Measurements from ENCODE around the gene MYH9.

Gene MYH9

GRCh38 chr22:36336246-36337182 is 51.3 kb downstream of the MYH9 start:
- H3K4me3 Mint-ChIP-seq = peak overlapping the region; percentile 87 to 92
- H3K36me3 Mint-ChIP-seq (ENCODE audit: insufficient read depth) = peaks cover 98% of the 10 kb centered on the region
- H3K27ac Mint-ChIP-seq = peak overlapping the region; percentile 96 to 99
- no peak for DNase-seq
- H3K27me3 Mint-ChIP-seq = no peaks in the 10 kb centered on the region
- H3K4me1 Mint-ChIP-seq (ENCODE audit: low read depth in 2 of 2) = peaks cover 72 to 85% of the 10 kb centered on the region in 2 donors
- no peak for ATAC-seq (replicated peaks)
- H3K9me3 Mint-ChIP-seq = no peaks in the 10 kb centered on the region

DNA sequence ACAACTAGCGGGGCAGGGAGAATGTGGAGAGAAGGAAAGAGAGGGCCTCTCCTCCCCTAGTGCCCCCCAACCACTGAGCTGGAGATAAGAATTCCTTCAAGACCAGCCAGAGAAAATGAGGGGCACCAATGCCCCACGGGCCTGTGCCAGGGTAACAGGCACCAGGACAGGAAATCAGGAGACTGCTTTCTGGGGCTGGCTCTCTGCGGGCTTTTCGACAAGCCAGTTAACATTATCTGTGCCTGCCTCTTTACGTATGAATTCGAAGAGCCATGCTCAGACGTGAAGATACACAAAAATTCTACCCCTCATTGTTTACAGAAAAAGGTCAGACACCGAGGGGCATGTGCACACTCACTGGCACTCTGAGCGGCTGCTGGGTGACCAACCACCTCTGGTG is 52.1 kb downstream of the MYH9 start:
- no peak for ATAC-seq (replicated peaks)
- H3K9me3 Mint-ChIP-seq = no peaks in the 10 kb centered on the region
- DNase-seq = no peak
- H3K27me3 Mint-ChIP-seq = no peaks in the 10 kb centered on the region
- H3K27ac Mint-ChIP-seq = peak overlapping the region; percentile 96 to 99
- peaks cover 98% of the 10 kb centered on the region for H3K36me3 Mint-ChIP-seq (ENCODE audit: insufficient read depth)
- H3K4me3 Mint-ChIP-seq = peak overlapping the region; percentile 87 to 92
- peaks cover 77 to 85% of the 10 kb centered on the region in 2 donors for H3K4me1 Mint-ChIP-seq (ENCODE audit: low read depth in 2 of 2)

- H3K4me1 Mint-ChIP-seq (ENCODE audit: low read depth in 2 of 2) = peaks cover 81 to 89% of the 10 kb centered on the region in 2 donors
- H3K9me3 Mint-ChIP-seq = no peaks in the 10 kb centered on the region
- no peaks in the 10 kb centered on the region for H3K27me3 Mint-ChIP-seq
- peak overlapping the region; percentile 96 to 99 for H3K27ac Mint-ChIP-seq
- peak; percentile 2 for ATAC-seq (replicated peaks)
- H3K36me3 Mint-ChIP-seq (ENCODE audit: insufficient read depth) = peaks cover 99% of the 10 kb centered on the region
- H3K4me3 Mint-ChIP-seq = peak overlapping the region; percentile 87 to 92
- no peak for DNase-seq
These were observed 52.8 kb downstream of the MYH9 start for GRCh38 chr22:36334821-36335603.

DNA sequence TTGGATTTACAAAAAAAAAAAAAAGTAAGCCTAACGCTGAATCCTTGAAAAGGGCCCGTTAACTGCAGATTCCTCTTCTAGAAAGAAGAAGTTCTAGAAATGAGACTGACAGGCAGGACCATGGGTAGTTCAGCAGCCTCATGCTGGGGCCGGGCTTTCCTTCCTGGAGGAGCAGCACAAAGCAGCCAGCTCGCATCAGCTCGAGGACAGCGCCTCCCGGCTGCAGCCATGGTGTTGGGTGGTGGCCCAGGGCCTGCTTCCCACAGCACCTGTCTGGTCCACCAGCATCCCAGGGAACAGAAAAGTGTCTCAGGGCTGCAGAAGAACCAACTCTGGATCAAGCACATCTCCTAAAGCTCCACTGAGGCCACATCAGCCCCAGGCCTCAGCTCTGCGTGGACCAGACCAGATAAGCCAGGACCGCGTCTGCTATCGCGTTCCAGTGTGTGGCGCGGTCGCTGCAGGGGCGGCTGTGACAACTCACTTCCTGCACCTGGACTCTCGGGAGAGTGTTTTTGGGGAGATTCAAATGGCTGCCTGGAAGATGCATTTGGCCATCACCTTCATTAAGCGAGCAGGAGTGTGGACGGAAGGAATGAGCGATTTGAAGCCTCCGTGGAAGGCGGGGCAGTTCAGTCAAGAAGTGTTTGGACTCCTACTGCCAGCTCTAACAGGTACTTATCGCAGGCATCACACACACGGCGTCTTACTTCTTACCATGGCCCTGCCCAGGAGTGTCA is 53.5 kb downstream of the MYH9 start:
- no peak for DNase-seq

DNA sequence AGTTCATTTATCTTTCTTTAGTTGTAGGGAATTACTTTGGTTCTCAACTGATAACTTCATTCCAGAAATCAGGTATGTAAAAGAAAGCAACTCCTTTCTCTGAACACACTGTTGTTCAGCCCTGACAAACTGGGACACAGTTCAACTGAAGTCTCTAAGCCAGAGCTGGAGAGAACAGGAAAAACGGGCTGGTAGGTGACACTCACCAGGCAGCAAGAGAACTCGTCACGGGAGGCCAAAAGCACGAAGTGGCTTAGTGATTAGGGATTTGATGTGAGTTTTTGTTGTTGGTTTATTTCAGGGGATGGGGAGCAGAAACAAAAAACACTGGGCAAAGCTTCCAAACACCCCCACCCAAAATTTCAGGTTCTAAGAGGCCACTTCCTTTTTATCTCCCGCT is 54.1 kb downstream of the MYH9 start:
- Mint-ChIP-seq H3K27me3 (no peaks in the 10 kb centered on the region), H3K36me3 (ENCODE audit: insufficient read depth) (peaks cover 100% of the 10 kb centered on the region), H3K27ac (peak overlapping the region; percentile 96 to 99), H3K9me3 (no peaks in the 10 kb centered on the region), H3K4me3 (peak overlapping the region; percentile 87 to 92), H3K4me1 (ENCODE audit: low read depth in 2 of 2) (peaks cover 84 to 89% of the 10 kb centered on the region in 2 donors)
- ATAC-seq (replicated peaks) (no peak), DNase-seq (no peak)

More for the DNA sequence above, 53.5 kb downstream of the MYH9 start:
- H3K4me1 Mint-ChIP-seq (ENCODE audit: low read depth in 2 of 2) = peaks cover 82 to 89% of the 10 kb centered on the region in 2 donors
- no peaks in the 10 kb centered on the region for H3K27me3 Mint-ChIP-seq
- H3K4me3 Mint-ChIP-seq = peak overlapping the region; percentile 87 to 92
- peaks cover 100% of the 10 kb centered on the region for H3K36me3 Mint-ChIP-seq (ENCODE audit: insufficient read depth)
- ATAC-seq (replicated peaks) = no peak
- H3K27ac Mint-ChIP-seq = peak overlapping the region; percentile 96 to 99
- H3K9me3 Mint-ChIP-seq = no peaks in the 10 kb centered on the region

DNA sequence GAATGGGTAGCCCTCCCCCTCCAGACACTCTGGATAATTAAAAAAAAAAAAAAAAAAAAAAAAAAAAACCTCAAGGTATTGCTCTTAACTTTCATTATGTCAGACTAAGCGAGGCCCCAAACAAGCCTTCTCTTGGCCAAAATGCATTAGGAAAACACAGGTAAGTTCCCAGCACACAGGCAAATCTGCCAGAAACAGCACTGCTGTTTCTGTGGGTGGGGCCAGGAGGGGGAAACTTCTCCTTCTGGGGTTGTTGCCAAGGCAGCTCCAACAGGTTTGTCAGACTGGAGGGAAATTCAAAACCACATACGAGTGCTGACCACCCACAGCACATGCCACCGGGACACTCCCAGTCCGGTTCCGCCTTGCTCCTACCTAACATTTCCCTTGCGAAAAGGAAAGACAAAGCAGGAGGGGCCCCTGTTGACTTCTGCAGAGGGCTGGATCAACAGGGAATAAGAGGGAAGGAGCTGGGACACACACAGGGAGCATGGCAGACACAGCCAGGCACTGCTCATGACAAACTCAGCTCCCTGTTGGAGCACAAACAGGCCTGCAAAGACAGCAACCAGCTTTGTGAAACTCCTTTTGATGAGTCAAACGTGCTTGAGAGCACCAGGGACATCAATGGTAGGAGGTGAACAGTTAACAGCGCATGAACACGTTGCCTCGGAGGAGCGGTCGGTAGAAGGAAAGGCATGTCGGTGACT is 55.0 kb downstream of the MYH9 start:
- Mint-ChIP-seq H3K9me3 (no peaks in the 10 kb centered on the region), H3K36me3 (ENCODE audit: insufficient read depth) (peaks cover 100% of the 10 kb centered on the region), H3K4me1 (ENCODE audit: low read depth in 2 of 2) (peaks cover 90 to 96% of the 10 kb centered on the region in 2 donors), H3K27ac (peak overlapping the region; percentile 96 to 99), H3K4me3 (peak overlapping the region; percentile 87 to 92), H3K27me3 (no peaks in the 10 kb centered on the region)
- DNase-seq (no peak), ATAC-seq (replicated peaks) (no peak)

DNA sequence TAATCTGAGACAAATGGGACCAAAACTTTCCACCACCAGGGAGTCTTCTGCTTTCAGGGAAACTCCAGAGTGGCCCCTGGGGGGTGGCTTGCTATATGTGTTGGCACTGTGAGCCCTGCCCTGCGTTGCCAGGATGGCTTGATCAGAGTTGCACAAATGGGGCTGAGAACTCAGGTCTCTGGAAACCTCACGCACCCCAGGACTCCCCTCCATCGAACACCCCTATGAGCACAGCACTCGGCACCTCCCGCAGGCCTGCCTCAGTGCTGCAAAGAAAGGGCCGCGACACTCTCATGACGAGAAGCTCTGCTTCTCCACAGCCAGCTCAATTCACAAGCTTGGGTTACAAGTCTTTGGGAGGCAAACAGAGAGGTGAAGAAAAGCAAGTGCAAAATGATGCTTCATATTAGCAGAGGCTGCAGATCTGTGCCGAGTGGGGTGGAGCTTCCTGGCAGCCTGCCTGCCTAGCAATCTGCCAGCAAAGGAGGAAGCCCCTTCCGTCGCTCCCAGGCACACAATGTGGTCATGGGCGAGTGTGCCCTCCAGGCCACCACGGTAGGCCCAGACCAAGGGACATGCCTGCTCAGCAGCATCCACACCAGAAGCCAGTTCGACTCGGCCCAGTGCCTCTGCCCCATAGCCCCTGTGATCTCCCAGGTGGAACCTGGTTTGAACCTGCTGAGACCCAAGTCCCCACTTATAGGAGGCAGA is 55.7 kb downstream of the MYH9 start:
- Mint-ChIP-seq H3K27ac (peak overlapping the region; percentile 96 to 99), H3K36me3 (ENCODE audit: insufficient read depth) (peaks cover 100% of the 10 kb centered on the region)

DNA sequence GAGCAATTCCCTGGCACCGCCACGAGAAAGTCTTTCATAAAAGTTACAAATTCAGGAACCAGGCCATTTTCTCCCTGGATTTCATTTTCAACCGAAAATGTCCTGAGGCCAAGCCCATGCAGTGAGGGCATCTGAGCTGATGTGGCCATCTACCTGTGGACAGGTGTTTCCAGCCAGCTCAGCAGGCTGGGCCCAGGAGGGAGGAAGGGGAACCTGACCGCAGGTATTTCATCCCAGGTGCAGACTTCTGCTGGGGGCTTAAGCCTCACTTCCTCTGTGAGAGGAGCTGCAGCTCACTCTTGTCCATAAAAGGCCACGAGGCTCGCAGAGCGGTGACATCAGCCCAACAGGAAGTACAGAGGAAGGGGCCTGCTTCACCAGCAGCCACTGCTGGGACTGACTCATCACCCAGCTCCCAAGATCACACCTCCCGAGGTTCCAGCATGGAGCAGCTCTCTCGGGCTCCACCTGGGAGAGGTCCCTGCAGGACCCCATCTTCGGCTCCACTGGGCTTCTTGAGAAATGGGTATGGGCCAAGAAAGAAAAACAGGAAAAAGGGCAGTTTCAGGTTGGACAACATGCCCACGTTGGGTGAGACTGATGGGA is 56.4 kb downstream of the MYH9 start:
- DNase-seq = peak; percentile 58 to 62 (median 61)
- H3K9me3 Mint-ChIP-seq = no peaks in the 10 kb centered on the region
- no peaks in the 10 kb centered on the region for H3K27me3 Mint-ChIP-seq
- peak; percentile 63 for ATAC-seq (replicated peaks)
- H3K4me1 Mint-ChIP-seq (ENCODE audit: low read depth in 2 of 2) = peaks cover 89 to 92% of the 10 kb centered on the region in 2 donors
- peak overlapping the region; percentile 87 to 92 for H3K4me3 Mint-ChIP-seq
- H3K36me3 Mint-ChIP-seq (ENCODE audit: insufficient read depth) = peaks cover 100% of the 10 kb centered on the region
- peak overlapping the region; percentile 96 to 99 for H3K27ac Mint-ChIP-seq

More for the DNA sequence above, 55.7 kb downstream of the MYH9 start:
- Mint-ChIP-seq H3K4me1 (ENCODE audit: low read depth in 2 of 2) (peaks cover 93 to 95% of the 10 kb centered on the region in 2 donors), H3K4me3 (peak overlapping the region; percentile 87 to 92), H3K9me3 (no peaks in the 10 kb centered on the region), H3K27me3 (no peaks in the 10 kb centered on the region)
- DNase-seq (peak; percentile 59 to 61 (median 59)), ATAC-seq (replicated peaks) (peak; percentile 39)

DNA sequence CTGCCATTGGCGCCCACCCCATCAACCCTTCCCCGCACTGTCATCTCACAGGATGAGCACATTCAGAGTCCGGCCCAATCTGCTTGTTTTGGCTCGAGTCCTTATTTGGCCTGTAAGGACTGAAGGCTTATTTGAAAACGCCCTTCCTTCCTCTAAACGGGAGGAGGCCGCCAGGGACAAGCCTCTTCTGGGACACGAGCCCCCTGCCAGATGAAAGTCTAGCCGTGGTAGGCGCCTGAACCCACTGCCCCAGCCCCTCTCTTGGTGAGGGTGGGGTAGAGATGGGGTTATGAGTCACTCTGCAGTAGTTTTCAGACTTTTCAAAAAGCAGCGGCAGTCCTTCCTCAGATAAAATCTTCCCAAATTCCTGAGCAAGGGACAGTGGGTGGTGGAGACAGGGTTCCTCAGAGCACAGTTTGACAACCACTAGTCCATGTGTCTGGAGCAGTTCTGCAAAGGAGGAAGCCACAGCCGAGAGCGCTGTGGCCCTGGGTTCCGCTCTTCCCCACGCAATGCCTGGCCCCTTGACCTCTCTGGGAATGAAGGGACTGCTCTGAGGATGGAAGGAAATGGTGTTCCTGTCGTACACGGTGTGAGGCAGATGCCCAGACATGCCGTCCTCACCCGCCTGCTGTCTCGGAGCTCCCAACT is 57.0 kb downstream of the MYH9 start:
- no peak for DNase-seq
- Mint-ChIP-seq H3K4me1 (ENCODE audit: low read depth in 2 of 2) (peaks cover 86 to 90% of the 10 kb centered on the region in 2 donors), H3K36me3 (ENCODE audit: insufficient read depth) (peaks cover 100% of the 10 kb centered on the region), H3K27ac (peak overlapping the region; percentile 96 to 99), H3K9me3 (no peaks in the 10 kb centered on the region), H3K4me3 (peak overlapping the region; percentile 87 to 92), H3K27me3 (no peaks in the 10 kb centered on the region)
- no peak for ATAC-seq (replicated peaks)

- Mint-ChIP-seq H3K27ac (peak overlapping the region; percentile 96 to 99), H3K4me3 (peak overlapping the region; percentile 87 to 92), H3K36me3 (ENCODE audit: insufficient read depth) (peaks cover 100% of the 10 kb centered on the region), H3K27me3 (no peaks in the 10 kb centered on the region), H3K4me1 (ENCODE audit: low read depth in 2 of 2) (peaks cover 82 to 85% of the 10 kb centered on the region in 2 donors), H3K9me3 (no peaks in the 10 kb centered on the region)
- DNase-seq (no peak), ATAC-seq (replicated peaks) (no peak)
These were observed 57.6 kb downstream of the MYH9 start for GRCh38 chr22:36330127-36330526.

DNA sequence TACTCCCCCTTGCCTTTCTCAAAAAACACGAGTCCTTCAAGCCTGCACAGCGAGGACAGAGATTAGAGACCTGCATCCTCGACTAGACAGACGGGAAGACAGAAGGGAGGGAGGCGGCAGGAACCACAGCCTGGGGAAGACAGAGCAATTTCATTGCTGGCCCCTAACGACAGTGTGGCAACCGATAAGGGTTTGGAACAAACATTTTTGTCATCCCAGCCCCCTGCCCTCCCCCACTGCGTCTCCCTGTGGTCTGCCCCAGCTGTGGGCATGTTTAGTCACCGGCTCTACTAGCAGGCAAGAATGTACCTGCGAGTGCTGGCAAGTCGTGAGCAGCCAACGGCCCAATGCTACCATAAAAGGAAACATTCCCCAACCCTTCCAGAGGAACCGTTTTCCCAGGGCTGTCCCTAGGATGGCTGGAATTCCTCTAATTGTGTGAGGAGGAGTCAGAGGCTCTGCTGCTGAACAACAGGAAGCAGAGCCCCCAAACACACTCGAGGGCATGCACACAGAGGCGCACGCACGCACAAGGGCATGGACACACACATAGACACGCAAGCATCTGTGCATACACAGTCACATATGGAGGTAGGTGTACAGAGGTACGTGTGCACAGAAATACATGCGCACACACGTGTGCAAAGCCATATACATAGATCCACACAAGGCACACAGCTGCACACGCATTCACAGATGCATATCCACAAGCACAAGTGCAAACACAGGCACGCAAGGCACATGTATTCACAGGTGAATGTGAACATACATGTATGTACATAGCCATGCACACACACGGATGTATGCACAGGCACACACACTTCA is 58.3 kb downstream of the MYH9 start:
- ATAC-seq (replicated peaks) (peak; percentile 51), DNase-seq (peak; percentile 57 to 75 (median 73))
- H3K27me3 Mint-ChIP-seq = no peaks in the 10 kb centered on the region
- no peaks in the 10 kb centered on the region for H3K9me3 Mint-ChIP-seq
- H3K4me1 Mint-ChIP-seq (ENCODE audit: low read depth in 2 of 2) = peaks cover 75 to 78% of the 10 kb centered on the region in 2 donors
- H3K36me3 Mint-ChIP-seq (ENCODE audit: insufficient read depth) = peaks cover 100% of the 10 kb centered on the region
- H3K27ac Mint-ChIP-seq = peak overlapping the region; percentile 96 to 99
- peak overlapping the region; percentile 87 to 92 for H3K4me3 Mint-ChIP-seq

Data from effector memory CD8-positive, alpha-beta T cell (primary cell).